K562 (cell line): ENCODE data around the gene BMF. TPM values are rescaled to one million over a fixed set of nuclear protein-coding genes. Genes with fewer than 3 reads are reported as not detected.

Source experiments
- ATAC-seq: fragments of 200-7000 bp; cut with Tn5 transposase; 3 replicates; pipeline ENCODE4 v1.9.1; 2020; ENCODE audit warnings: moderate library complexity
- BruUV-seq: library from RNA; stranded (reverse); fragments of 400-500 nt; replicated peaks from 2 replicates; lab custom pipeline; 2021; lab: Mats Ljungman, UMichigan
- CTCF ChIA-PET: fragments of 300-600 bp; formaldehyde crosslinking; extraction: SDS; loops from one replicate; lab custom pipeline; 2021; ENCODE audit warnings: low intra/inter-chr PET ratio; lab: Yijun Ruan, JAX
- POLR2A ChIA-PET: fragments of 300-600, 350-650 bp; sonication (Branson Sonifier 250); formaldehyde crosslinking; extraction: SDS; loops from one replicate; lab custom pipeline; 2021; ENCODE audit warnings: antibody characterized with exemption, inconsistent platforms; lab: Yijun Ruan, JAX
- DNase-seq, 4 experiments: peaks; one replicate each; pipeline versions ENCODE4 v3.0.0 to v3.0.0-alpha.2; 2011 to 2018; ENCODE audit warnings: low spot score in 3 of 4, mixed read lengths in 3 of 4; ENCODE audit errors: extremely low read depth in 1 of 4
- FAIRE-seq: peaks from 2 replicates; lab custom pipeline; 2011; peaks lifted over from hg19 to GRCh38; lab: Jason Lieb, UNC
- H2AFZ ChIP-seq: 2 replicates; pipeline ENCODE4 v1.6.0; 2011; ENCODE audit warnings: low read depth, low read length, control low read depth, inconsistent platforms
- H3K27ac ChIP-seq: fragments of 200-600 bp; 3 replicates; pipeline ENCODE4 v1.8.0; 2011; ENCODE audit warnings: low read depth, mild to moderate bottlenecking, control low read depth, inconsistent platforms, low read length, moderate library complexity, mixed read lengths; ENCODE audit errors: extremely low read depth
- H3K27me3 ChIP-seq, 2 experiments: fragments of 300-600 bp in 1 of 2; 2 replicates in 1 of 2; 3 replicates in 1 of 2; pipeline versions ENCODE4 v1.6.0 to v1.8.0; 2011; ENCODE audit warnings: inconsistent platforms in 2 of 2, low read length in 2 of 2, mild to moderate bottlenecking in 1 of 2, mixed read lengths in 1 of 2, moderate library complexity in 1 of 2; ENCODE audit not compliant: control insufficient read depth in 2 of 2, insufficient read depth in 2 of 2
- H3K36me3 ChIP-seq: fragments of 300-600 bp; 3 replicates; pipeline ENCODE4 v1.8.0; 2011; ENCODE audit warnings: mild to moderate bottlenecking, low read length, inconsistent platforms; ENCODE audit not compliant: control insufficient read depth, insufficient read depth
- H3K4me1 ChIP-seq, 2 experiments: fragments of 200-600 bp in 1 of 2; replicated peaks in 1 of 2; 2 replicates in 1 of 2; 3 replicates in 1 of 2; pipeline versions ENCODE4 v1.5.1 to v1.8.0; 2011; ENCODE audit warnings: inconsistent platforms in 2 of 2, low read length in 2 of 2, mild to moderate bottlenecking in 1 of 2, mixed read lengths in 1 of 2, moderate library complexity in 1 of 2; ENCODE audit not compliant: control insufficient read depth in 2 of 2, insufficient read depth in 2 of 2
- H3K4me2 ChIP-seq: 2 replicates; pipeline ENCODE4 v1.6.1; 2011; ENCODE audit warnings: low read length, control low read depth, inconsistent platforms, mixed read lengths; ENCODE audit not compliant: insufficient read depth
- H3K4me3 ChIP-seq: fragments of 200-600 bp; sonication (generic), shearing (Covaris generic); 2 replicates; pipeline ENCODE4 v1.5.1; 2016; ENCODE audit warnings: control low read depth, inconsistent platforms
- H3K79me2 ChIP-seq: fragments of 200-600 bp; 3 replicates; pipeline ENCODE4 v1.8.0; 2011; ENCODE audit warnings: low read length, inconsistent platforms; ENCODE audit not compliant: control insufficient read depth, insufficient read depth
- H3K9ac ChIP-seq, 2 experiments: 2 replicates each; pipeline versions ENCODE4 v1.6.0 to v1.6.1; 2011; ENCODE audit warnings: low read depth in 2 of 2, low read length in 2 of 2, control low read depth in 1 of 2, inconsistent platforms in 1 of 2, mild to moderate bottlenecking in 1 of 2, mixed read lengths in 1 of 2; ENCODE audit not compliant: insufficient read depth in 1 of 2
- H3K9me1 ChIP-seq: one replicate; pipeline ENCODE4 v1.6.0; 2011; ENCODE audit warnings: inconsistent platforms, mild to moderate bottlenecking, low read length, moderate library complexity; ENCODE audit not compliant: control insufficient read depth, insufficient read depth
- H3K9me3 ChIP-seq: replicated peaks from 2 replicates; pipeline ENCODE4 v1.5.1; 2011; ENCODE audit warnings: low read depth, low read length, inconsistent platforms; ENCODE audit not compliant: control insufficient read depth, insufficient read depth
- H4K20me1 ChIP-seq: replicated peaks from 2 replicates; pipeline ENCODE4 v1.6.1; 2011; ENCODE audit warnings: low read length, inconsistent platforms, mixed read lengths; ENCODE audit not compliant: control insufficient read depth, insufficient read depth
- ARNT ChIP-seq, 2 experiments: fragments of 450-650 bp; IDR thresholded peaks; 2 replicates each; pipeline ENCODE4 v1.6.1; 2016; ENCODE audit warnings: mild to moderate bottlenecking in 1 of 2
- BHLHE40 ChIP-seq: IDR thresholded peaks from 2 replicates; pipeline ENCODE4 v1.6.1; 2011; ENCODE audit warnings: low read length, improper control_type of control experiment
- BRD4 ChIP-seq: fragments of 200-600 bp; sonication (generic); IDR thresholded peaks from 2 replicates; pipeline ENCODE4 v1.6.1; 2017; ENCODE audit warnings: inconsistent platforms
- EGR1 ChIP-seq: fragments of 450-650 bp; conservative IDR thresholded peaks from 2 replicates; pipeline ENCODE4 v1.6.1; 2017; ENCODE audit warnings: mild to moderate bottlenecking
- HIVEP1 ChIP-seq: fragments of 250-450 bp; sonication (Bioruptor Pico); IDR thresholded peaks from 2 replicates; pipeline ENCODE4 v1.4.0; 2020; ENCODE audit warnings: mild to moderate bottlenecking
- KDM1A ChIP-seq, 2 experiments: fragments of 450-650 bp; IDR thresholded peaks; 2 replicates each; pipeline ENCODE4 v1.6.1; 2016; ENCODE audit warnings: mild to moderate bottlenecking in 2 of 2
- MYNN ChIP-seq, 2 experiments: sonication (generic); formaldehyde crosslinking in 1 of 2; IDR thresholded peaks; 2 replicates each; pipeline versions ENCODE4 v1.5.0 to v1.6.1; 2016 to 2020; ENCODE audit warnings: antibody characterized with exemption in 1 of 2, missing genetic modification reagents in 1 of 2
- NR4A1 ChIP-seq, 2 experiments: fragments of 250-450 bp in 1 of 2; fragments of 450-650 bp in 1 of 2; sonication (Bioruptor Pico) in 1 of 2; IDR thresholded peaks; 2 replicates each; pipeline versions ENCODE4 v1.4.0 to v1.6.1; 2016 to 2020; ENCODE audit warnings: mild to moderate bottlenecking in 2 of 2, missing compliant biosample characterization in 1 of 2, missing genetic modification characterization in 1 of 2, moderate library complexity in 1 of 2
- NRF1 ChIP-seq, 2 experiments: fragments of 450-650 bp; IDR thresholded peaks in 1 of 2; conservative IDR thresholded peaks in 1 of 2; 2 replicates each; pipeline ENCODE4 v1.6.1; 2014; ENCODE audit warnings: mild to moderate bottlenecking in 2 of 2
- TGIF2 ChIP-seq: sonication (generic); formaldehyde crosslinking; IDR thresholded peaks from 2 replicates; pipeline ENCODE4 v1.8.1; 2022; ENCODE audit warnings: mild to moderate bottlenecking, missing genetic modification reagents, moderate library complexity
- ZKSCAN1 ChIP-seq: fragments of 150-350 bp; IDR thresholded peaks from 2 replicates; pipeline ENCODE4 v1.6.1; 2016; ENCODE audit warnings: low read depth, low read length
- ZNF175 ChIP-seq: fragments of 200-800 bp; sonication (Bioruptor generic); IDR thresholded peaks from 2 replicates; pipeline ENCODE4 v1.6.1; 2016; ENCODE audit warnings: low read depth, mild to moderate bottlenecking, missing genetic modification characterization, missing compliant biosample characterization
- ZNF23 ChIP-seq: fragments of 250-450 bp; sonication (Bioruptor Pico); IDR thresholded peaks from 2 replicates; pipeline ENCODE4 v1.4.0; 2020; ENCODE audit warnings: mild to moderate bottlenecking
- WGBS: fragments of 100-300 bp; shearing (Covaris generic); methylation state at CpG from one replicate; pipeline ENCODE4 v1.1.6; 2016; ENCODE audit warnings: low coverage, mixed read lengths; ENCODE audit not compliant: insufficient coverage; ENCODE audit errors: missing lambda C conversion rate; 5-methylcytosine and 5-hydroxymethylcytosine counted together
- in situ Hi-C: fragments of 300-500 bp; cut with MboI; formaldehyde crosslinking; loops from 4 replicates; pipeline ENCODE4 v1.15.0; 2018; ENCODE audit warnings: inconsistent platforms, mixed read lengths
- intact Hi-C: fragments of 100-400 bp; cut with micrococcal nuclease; formaldehyde crosslinking; loops from 2 replicates; pipeline ENCODE4 v1.14.2; 2022
- polyA plus RNA-seq, 8 experiments: library from polyadenylated mRNA; depleted of rRNA in 4 of 8; stranded (reverse) in 5 of 8; unstranded in 3 of 8; fragments of >200 nt; fragmentation: Nextera tagmentation in 2 of 8; fragmentation: Illumina TruSeq in 1 of 8; extraction: Ambion mirVana in 2 of 8; extraction: Trizol in 1 of 8; gene quantifications; 2 replicates each; pipeline versions ENCODE4 v1.2.1 to v1.2.3, GENCODE V29; 2011 to 2014; ENCODE audit warnings: inconsistent platforms in 1 of 8, missing spikeins in 1 of 8
- total RNA-seq, 7 experiments: library from RNA; depleted of rRNA in 6 of 7; stranded (reverse); fragments of >200 nt in 6 of 7; fragmentation: Illumina TruSeq in 2 of 7; extraction: Trizol in 2 of 7; gene quantifications; 2 replicates each; pipeline versions ENCODE4 v1.2.1 to v1.2.3, GENCODE V29; 2011 to 2021; ENCODE audit warnings: low replicate concordance in 1 of 7
- TF ChIP-seq, protein P1 (sequence below): sonication (generic); formaldehyde crosslinking; IDR thresholded peaks from 2 replicates; pipeline ENCODE4 v1.8.0; 2023; ENCODE audit warnings: mild to moderate bottlenecking, missing genetic modification reagents

The BMF gene
- total and polyA plus RNA-seq, 9 of the 15 experiments (the other 6 are each of a cell fraction or from before 2014, with no cell fraction given) = 0.25 to 0.91 (median 0.59) TPM; not detected in 2

DNA sequence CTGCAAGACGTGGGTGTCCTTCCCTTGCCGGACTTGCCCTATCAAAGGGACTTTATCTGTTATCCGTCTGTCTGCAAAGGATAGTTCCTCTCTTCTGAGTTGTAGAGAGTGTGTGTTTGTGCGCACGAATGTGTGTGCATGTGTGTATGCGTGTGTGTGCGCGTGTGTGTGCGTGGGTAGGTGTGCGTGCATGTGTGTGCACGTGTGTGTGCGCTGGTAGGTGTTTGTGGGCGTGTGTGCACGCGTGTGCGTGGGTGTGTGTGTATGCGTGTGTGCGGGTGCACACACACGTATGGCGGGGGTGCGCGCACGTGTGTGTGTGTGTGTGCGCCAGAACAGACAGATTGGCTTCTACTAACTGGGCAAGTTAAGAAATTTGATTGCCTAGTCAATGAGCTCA, 4.1 kb upstream of the BMF start:
- peaks cover 3% of the 10 kb centered on the region in 2 experiments; a peak in 1 of 5 replicates for H3K27me3 ChIP-seq
- H3K9me3 ChIP-seq = no peaks in the 10 kb centered on the region
- no peak overlapping the region for H3K4me2 ChIP-seq
- no peak for FAIRE-seq
- in situ Hi-C loops (no loop called here), intact Hi-C loops (no loop called here)
- no peak overlapping the region for H3K27ac ChIP-seq
- no TSS peak for BruUV-seq
- DNase-seq = no peak
- H3K9me1 ChIP-seq = peaks cover 3% of the 10 kb centered on the region
- ChIA-PET POLR2A (interaction anchor here (0.9 to 1.0 kb wide), 2 partner anchors 12 to 50 kb away, joined by 3 read pairs; no protein-coding TSS in a partner anchor), CTCF (no interaction called here)
- no peak overlapping the region for H3K9ac ChIP-seq
- no peak overlapping the region for H2AFZ ChIP-seq
- H3K4me1 ChIP-seq = peaks cover 13 to 16% of the 10 kb centered on the region in 2 experiments
- no peaks in the 10 kb centered on the region for H3K36me3 ChIP-seq
- WGBS = 40% methylated on average over 12 of the region's 24 CpGs
- no peak for ATAC-seq
- H3K79me2 ChIP-seq = no peaks in the 10 kb centered on the region
- 0 out of 2 replicates have a peak, but pooled peaks cover 2% of the 10 kb centered on the region for H4K20me1 ChIP-seq
- no peak overlapping the region for H3K4me3 ChIP-seq
- TF ChIP-seq BRD4 (no peak), MYNN (IDR thresholded peaks at IDR 0.05) (peak; percentile 88), MYNN (CRISPR knock-in tag; IDR thresholded peaks at IDR 0.05) (no peak), ZNF175 (no peak), BHLHE40 (0 out of 2 replicates have a peak, but pooled peaks have one; percentile 35), EGR1 (peak; percentile 74), HIVEP1 (CRISPR knock-in tag) (no peak), ZNF23 (CRISPR knock-in tag) (no peak), ZKSCAN1 (no peak), KDM1A (IDR thresholded peaks at IDR 0.05) (peak in 1 of 2 experiments; percentile 45; a peak in 1 of 4 replicates), NRF1 (conservative IDR thresholded peaks at IDR 0.05 in 1 of 2, IDR thresholded peaks at IDR 0.05 in 1 of 2) (0 out of 4 replicates have a peak, but pooled peaks of 1 of the 2 experiments have one; percentile 9), TGIF2 (CRISPR knock-in tag) (no peak), ARNT (IDR thresholded peaks at IDR 0.05) (no peak), NR4A1 (CRISPR knock-in tag; IDR thresholded peaks at IDR 0.05) (no peak), NR4A1 (tag; IDR thresholded peaks at IDR 0.05) (no peak)
- TF ChIP-seq, protein P1, sequence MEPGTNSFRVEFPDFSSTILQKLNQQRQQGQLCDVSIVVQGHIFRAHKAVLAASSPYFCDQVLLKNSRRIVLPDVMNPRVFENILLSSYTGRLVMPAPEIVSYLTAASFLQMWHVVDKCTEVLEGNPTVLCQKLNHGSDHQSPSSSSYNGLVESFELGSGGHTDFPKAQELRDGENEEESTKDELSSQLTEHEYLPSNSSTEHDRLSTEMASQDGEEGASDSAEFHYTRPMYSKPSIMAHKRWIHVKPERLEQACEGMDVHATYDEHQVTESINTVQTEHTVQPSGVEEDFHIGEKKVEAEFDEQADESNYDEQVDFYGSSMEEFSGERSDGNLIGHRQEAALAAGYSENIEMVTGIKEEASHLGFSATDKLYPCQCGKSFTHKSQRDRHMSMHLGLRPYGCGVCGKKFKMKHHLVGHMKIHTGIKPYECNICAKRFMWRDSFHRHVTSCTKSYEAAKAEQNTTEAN (CRISPR knock-in tag) = no peak
